HG03442 (cell line): ENCODE results near the gene NT5DC4.

Source experiments
- ATAC-seq: cut with Tn5 transposase; IDR thresholded peaks from one replicate; pipeline ENCODE4 v1.9.1; 2021; ENCODE audit warnings: mild to moderate bottlenecking, moderate library complexity; ENCODE audit not compliant: unreplicated experiment

The NT5DC4 gene

DNA sequence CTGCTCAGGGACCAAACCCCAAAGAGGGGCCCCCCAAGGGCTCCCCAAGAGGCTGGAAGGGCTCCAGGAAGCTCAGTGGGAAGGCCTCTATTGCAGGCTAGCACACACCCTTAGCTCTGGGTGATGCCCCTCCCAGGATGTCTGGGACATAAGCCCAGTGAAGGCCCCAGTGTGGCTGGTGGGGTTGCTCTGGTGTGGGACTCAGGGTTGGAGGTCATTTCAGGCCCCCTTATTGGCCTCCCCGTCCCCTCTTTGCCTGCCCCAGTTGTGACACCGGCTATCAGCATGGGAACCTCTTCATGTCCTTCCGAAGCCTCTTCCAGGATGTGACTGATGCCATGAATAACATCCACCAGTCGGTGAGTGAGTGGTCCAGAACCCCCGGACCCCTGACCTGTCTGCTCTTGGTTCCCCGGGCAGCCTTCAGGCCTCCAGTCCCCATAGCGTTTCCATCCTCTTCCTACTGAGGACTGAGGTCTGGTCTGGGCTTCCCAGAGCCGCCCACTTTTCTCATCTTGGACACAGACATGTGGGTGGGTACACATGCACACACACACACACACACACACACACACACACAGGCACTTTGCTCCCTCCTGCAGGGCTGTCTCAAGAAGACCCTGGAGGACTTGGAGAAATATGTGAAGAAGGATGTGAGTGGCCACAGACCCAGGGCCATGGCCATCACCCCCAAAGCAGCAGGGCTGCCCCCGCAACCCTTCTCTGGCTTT, 2.2 kb downstream of the NT5DC4 start:
- ATAC-seq: no peak

DNA sequence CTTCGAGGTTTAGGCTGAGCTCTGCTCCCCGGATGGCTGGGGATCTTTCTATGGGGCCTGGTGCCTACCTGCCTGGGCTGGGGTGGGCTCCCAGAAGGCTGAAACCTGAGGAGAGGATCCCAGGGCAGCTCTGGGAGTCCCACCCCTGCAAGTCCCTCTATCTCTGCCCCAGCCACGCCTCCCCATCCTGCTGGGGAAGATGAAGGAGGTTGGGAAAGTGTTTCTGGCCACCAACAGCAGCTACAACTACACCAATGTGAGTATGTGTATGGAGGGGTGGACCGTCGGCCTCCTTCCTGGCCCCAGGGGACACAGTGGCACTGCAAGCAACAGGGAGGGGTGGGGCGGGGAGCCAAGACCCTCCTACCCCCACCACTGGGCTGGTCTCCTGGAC, 2.7 kb downstream of the NT5DC4 start:
- ATAC-seq: no peak

DNA sequence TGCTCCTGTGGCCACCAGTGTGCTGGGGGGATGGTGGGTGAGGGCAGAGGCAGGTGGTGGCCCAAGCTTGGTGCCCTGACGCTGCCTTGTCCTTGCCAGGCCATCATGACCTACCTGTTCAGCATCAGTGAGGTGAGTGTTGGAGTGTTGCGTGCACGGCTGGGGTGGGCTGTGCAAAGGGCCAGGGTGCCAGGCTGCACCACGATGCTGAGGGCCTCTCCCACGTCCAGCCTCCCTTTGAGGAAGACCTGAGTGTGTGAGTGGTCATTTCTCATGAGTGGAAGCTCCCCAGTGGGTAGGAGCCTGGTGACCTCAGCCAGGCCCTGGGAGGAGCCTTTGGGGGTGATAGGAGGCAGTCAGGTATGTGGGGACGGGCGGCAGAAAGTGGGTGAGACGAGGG, 3.2 kb downstream of the NT5DC4 start:
- ATAC-seq: no peak

DNA sequence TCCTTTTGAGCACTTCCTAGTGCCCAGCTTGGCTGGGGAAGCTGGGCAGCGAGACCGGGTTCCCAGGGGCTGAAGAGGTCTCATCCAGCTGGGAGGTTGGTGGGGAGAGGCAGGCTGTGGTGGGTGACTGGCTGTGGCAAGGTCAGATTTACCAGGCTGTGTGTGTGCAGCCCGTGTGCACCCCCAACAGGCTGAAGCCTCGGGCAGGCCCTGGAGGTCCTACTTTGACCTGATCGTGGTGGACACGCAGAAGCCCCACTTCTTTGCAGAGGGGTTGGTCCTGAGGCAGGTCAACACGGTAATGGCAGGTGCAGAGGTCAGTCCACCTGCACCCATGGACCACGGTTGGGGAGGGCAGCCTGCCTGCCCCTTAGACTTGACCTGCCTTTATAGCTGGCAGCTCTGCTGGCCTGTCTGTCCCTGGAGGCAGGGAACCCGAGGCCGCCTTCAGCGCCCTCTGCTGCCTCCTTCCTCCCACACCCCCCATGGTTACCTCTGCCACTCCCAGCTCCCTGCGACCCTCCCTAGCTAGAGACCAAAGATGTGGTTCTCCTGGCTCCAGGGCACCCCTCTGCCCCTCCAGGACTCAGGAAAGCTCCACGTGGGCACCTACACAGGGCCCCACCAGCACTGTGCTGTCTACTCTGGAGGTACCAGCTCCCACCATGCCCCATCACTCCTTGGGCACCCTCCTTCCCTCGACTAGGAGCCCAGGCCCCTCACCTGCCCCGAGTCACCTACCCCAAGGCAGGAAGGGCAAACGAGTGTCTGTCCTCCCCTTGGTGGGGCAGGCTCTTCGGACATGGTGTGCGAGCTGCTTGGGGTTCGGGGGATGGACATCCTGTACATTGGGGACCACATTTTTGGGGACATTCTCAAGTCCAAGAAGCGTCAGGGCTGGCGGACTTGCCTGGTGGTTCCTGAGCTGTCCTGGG, 4.0 kb downstream of the NT5DC4 start:
- no peak for ATAC-seq

DNA sequence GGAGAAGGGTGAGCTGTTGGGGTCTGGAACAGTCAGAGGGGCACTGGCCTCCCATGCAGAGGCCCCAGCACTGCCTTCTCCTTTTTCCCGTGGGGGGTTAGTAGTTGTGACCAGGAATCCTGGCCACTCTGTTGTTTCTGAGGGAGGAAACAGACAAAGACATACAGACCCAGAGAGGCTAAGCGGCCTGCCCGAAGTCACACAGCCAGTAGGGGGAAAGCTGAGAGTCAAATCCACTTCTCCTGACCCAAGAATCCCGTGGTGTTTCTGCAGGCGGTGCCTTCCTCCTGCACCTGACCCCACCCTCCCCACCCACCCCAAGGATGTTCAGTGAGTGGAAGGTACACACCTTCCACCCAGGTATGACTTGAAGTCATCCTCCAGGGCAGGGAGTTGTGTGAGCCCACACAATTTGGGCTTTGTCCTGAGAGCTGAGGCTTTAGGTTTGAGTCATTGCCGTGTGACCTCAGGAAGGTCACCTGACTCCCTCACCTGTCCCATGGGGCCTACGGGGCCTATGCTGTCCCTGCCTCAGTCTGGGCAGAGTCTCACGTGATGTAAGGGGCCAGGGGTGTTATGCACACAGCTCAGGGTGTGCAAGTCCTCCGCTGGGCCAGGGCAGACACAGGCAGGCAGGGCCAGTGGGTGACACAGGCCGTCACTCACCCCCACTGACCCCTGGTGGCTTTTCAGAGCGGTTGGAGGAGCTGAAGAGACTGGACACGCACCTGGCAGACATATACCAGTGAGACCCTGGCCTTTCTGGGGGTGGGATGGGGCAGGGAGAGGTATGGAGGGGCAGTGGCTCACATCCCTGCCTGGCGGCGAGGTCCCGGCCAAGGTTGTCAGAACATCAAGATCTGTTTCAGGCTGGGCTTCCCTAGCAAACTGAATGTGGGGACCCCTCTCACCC, 5.0 kb downstream of the NT5DC4 start:
- peak; percentile 45 for ATAC-seq

DNA sequence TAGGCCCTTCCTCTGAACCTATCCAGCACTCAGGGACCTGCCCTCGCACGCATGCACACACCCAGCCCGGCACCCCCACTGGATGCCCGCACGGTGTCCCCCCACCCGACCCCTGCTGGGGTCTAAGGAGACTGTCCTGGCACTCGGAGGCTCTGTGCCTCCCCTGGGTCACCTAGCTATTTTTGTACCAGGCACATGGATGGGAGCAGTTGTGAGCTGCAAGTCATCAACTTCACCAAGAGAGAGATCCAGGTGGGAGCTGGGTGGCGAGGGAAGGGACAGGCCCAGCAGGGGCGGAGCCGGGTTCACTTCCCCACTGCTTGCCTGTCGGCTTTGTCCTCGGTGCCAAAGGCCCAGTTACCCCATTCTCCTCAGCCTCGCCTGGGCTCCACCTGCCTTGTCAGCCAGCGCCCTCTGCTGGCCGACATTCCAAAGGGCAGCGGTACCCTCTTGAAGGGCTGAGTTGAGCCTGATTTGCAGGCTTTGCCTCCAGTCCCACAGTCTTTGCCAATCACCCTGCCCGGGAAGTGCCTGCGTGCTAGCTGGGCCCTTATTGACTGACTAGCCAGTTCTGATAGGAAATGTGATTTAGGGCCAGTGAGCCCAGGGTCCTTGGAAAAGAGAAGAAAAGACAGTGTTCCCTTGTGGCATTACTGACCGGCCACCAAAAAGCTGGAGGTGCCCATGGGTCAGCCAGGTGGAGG, 5.8 kb downstream of the NT5DC4 start:
- peak; percentile 71 for ATAC-seq

DNA sequence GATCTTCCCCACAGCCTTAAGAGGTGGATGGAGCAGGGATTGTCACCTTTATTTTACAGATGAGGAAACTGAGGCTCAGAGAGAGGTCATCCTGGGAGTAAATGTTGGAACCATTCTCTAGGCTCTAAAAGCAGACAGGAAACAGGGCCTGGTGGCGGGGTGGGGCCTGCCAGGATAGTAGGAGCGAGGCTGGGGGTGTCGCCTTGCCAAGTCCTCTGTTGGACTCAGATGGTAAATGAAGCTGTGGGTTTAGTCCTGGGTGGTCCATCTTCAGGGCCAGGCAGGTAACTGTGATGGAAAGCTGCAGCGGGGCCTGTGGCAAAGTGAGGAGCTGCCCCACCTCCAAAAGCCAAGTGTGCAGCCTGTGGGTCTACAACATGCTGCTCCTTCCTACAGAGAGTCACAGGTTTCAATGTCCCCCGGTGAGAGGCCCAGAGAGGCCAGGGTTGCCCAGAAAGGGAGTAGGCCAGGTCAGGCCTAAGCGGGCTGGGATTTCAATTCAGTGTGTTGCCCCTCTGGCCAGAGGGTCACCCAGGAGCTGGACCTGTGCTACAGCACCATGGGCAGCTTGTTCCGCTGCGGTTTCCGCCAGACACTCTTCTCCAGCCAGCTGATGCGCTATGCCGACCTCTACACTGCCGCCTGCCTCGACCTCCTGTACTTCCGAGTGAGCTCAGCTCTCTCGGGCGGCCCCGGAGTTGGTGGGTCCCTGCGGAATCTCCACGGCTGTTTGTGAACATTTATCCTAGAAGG, 6.6 kb downstream of the NT5DC4 start:
- ATAC-seq: no peak

DNA sequence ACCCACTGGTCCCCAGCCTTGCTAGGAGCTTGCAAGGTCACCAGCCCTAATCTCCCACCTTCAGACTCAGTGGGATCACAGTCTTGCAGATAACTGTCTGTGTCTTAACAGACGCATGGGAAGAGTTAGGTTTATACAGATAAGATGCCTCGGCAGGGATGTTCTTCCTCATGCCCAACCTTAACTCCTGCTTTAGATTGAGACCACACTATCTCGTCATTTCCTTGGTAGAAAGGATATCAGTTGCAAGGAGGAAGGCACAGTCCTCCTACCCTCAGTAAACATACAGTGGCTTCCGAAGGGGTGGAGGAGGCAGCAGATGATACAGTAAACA, 7.2 kb downstream of the NT5DC4 start:
- no peak for ATAC-seq

DNA sequence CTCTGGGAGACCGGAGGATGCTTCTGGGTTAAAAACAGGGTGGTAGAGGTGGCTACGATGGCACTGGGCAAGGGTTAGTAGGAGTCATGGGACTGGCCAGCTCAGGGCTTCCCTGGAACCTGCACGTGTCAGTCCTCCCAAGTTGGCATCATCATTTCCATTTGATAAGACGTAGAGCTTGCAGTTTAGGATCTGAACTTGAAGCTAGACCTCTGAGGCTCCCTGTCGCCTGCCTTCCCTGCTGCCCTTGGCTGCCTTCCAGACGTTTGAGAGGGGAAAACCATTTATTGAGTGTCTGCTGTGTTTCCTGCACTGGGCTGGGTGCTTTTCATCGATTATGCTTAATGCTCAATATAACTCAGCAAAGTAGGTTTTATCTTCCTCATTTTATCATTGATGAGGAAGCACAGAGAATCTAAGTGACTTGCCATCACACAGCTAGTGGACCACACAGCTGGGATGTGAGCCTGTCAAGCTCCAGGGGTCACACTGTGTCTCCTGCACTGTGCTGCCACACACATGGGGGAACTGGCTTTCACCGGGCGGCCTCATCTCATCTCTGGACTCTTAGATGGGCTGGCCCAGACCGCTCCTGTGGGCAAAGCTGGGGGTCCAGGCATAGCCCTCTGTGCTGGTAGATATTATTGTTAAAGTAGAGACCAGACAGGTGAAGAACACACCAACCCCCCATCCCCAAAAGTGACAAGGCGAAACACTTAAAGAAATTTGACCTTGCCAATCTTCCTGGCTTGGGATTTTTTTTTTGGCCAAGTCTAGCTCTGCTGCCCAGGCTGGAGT, 7.8 kb downstream of the NT5DC4 start:
- ATAC-seq: no peak

DNA sequence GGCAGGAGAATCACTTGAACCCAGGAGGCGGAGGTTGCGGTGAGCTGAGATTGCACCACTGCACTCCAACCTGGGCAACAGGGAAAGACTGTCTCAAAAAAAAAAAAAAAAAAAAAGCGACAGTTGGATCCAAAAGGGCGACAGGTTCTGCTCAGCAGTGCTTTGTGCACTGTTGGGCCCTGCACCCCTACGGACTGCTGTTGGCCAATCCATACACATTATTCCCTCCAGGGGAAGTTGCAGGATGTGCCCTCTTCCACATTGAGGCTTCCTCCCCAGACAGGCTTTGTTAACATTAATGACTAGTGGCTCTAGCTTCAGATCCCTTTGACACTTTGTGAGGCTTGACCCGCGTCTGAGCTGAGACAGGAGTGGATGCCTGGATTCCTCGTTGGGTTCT, 9.4 kb downstream of the NT5DC4 start:
- no peak for ATAC-seq

DNA sequence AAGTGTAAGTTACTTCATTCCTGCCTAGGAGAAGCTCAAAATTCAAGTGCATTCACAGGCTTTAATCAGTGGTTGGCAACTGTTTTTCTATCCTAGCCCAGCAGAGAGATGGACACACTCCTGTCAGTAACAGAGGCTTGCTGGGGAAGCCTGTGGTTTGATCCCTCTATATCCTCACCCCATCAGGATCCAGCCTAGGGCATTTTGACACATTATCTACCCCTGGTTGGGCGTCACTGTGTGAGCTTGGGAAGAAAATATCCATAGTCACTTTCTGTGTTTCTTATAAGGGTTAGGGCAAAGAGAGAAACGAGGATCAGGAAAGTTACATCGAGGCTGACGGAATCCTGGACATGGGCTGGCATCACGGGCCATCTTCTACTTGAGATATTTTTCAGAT, 10.0 kb downstream of the NT5DC4 start:
- no peak for ATAC-seq

DNA sequence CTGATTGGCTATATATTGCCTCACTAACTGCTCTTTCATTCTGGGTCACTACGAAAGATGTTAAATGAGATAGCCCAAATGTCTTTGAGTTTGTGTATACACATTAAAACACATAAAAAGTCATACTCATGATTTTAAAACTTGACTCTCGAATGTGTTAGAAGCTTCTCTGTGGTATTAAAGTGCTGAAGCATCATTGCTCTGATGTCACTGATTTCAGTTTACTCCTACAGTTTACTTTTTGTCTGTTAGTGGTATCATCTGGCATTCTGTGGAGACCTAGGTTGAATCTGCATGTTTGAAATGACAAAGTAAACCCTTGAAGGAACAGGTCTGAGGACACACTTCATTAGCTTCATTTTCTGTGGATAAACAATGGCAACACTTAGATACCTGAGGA, 10.7 kb downstream of the NT5DC4 start:
- no peak for ATAC-seq

DNA sequence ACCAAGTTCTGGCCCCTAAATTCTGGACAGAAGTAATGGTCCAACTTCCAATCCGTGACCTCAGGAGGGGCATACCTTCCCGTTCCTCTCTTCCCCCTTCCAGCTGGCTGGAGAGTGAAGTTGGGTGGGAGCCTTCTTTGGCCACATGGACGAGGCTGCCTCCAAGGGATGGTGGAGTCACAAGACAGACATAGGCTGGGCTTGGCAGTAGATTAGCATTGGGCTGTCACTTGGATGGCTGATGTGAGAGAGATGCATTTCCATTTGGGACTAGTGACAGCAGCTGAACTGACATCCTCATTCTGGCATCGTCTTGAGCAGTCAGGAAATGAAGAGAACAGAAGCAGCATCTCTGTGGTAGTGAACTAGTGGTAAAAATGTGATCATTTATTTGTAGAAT, 12.6 kb downstream of the NT5DC4 start:
- no peak for ATAC-seq

DNA sequence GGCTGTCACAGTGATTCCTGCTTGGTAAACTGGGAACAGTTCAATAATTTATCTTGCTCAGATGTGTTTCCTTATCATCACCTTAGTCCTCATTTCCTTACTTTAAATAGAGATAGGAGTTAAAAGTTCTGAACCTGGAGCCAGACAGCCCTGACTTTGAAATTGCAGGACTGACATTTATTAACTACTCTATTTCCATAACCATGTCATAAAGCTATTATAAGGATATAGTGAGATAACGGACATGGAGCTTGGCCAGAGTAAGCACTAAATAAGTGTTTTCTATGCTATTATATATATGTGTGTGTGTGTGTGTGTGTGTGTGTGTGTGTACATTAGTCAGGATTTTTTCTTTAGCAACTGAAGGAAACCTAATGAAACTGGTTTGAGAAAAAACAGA, 13.1 kb downstream of the NT5DC4 start:
- no peak for ATAC-seq

DNA sequence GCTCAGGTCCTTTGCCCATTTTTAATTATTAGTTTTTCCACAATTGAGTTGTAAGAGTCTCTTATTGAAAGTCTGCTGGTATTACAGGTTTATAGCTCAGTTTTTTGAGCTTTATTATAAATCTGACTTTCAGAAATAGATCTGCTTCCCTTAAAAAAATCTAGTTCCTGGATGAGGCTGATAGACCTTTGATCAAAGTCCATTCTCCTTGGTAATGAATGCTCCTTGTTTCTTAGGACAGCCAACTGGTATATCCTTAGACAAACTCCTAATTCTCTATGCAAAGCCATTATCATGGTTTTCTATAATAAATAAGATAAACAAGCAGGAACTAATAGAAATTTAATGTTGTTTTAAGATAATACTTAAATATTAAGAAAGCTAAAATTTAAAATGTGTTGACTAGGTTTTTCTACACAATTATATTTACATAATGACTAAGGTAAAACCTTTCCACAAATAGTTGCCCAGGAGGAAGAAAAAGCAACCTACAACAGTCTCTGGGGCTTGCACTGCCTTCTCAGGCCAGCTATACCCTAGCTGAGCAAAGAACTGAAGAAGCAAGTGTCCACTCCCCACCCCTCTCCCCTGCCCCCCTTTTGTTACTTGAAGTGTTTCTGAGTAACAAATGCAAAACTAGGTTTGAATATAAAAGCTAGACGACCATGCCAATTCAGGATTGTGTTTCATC, 16.9 kb downstream of the NT5DC4 start:
- no peak for ATAC-seq

DNA sequence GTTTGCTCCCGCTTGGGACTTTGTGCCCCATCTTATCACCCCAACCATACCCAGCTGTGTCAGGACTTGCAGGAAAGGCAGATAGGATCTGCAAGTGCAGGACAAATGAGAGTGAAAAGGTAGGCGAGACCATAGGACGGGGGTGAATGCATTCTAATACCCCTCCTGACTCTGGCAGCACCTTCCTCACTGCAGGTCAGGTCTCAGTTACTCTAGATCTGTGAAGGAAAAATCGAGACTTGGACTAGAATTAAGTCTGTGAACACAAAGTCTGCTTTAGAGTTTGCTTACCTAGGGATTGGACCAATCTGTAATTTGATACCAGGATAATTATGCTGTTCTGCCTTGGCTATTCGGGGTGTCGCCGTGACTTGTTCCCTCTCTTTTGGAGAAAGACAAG, 19.7 kb downstream of the NT5DC4 start:
- ATAC-seq: no peak

DNA sequence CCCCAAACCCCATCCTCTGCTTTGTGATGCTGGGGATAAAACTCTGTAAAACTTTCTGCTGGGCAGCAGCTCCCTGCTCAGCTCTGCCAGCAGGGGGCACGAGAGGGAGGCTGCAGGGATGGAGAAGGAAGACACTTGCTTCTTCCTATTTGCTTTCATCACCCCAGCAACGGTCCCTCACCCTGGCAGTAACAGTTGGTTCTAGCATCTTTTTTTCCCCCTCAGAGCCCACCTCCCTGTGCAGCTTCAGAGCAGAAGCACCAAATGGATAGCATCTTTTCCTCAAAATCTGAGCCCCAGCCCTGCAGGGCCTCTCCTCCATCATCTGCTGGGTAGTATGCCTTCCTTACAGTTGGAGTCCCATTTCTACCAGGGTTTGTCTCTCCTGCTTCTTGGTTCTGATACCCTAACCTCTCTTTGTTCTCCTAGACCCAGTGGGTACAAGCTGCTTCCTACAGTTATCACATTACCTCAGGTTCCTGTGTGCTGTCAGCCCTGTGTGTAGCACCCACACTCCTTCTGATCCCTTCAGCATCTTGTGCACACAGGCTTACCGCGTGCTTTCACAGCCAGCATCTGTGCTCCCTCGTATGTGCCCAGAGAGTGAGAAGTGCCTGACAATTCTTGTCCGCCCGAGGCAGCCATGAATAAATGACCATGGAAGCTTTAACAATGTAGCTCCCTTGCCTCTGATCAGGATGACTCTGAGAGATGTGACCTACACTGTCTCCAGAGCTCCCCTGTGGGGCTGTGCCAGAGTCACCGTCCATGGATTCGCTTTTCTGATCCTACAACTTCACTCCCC, 29.1 kb downstream of the NT5DC4 start:
- no peak for ATAC-seq

DNA sequence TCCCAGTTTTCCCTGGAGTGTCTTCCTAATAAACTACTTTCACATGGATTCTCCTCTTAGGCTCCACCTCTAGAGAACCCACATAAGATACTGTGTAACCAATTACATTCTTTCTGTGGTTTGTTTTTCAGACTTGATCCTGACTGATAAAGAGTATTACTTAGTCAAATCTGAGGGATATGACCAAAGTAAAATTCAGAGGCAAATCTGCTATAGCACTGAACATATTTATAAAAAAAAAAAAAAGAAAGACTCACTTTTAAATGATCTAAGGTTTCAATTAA, 29.7 kb downstream of the NT5DC4 start:
- ATAC-seq: no peak
